Gastroesophageal sphincter (tissue), 3 donors: ENCODE data around the gene GPR63.

Experiments
- CTCF ChIP-seq, 4 experiments: fragments of 200-600 bp in 2 of 4; fragments of 450-650 bp in 2 of 4; sonication (generic) in 1 of 4; IDR thresholded peaks; one replicate each; pipeline ENCODE4 v1.5.1; 2017 to 2019; ENCODE audit warnings: antibody characterized with exemption in 4 of 4, mild to moderate bottlenecking in 2 of 4, moderate library complexity in 2 of 4
- POLR2A ChIP-seq, 2 donors: fragments of 450-650 bp; IDR thresholded peaks; one replicate each; pipeline ENCODE4 v1.6.1; 2017; ENCODE audit warnings: antibody characterized with exemption in 2 of 2, mild to moderate bottlenecking in 2 of 2, moderate library complexity in 1 of 2
- POLR2AphosphoS5 ChIP-seq: sonication (generic); formaldehyde crosslinking; IDR thresholded peaks from one replicate; pipeline ENCODE4 v1.6.1; 2017; ENCODE audit warnings: antibody characterized with exemption

DNA sequence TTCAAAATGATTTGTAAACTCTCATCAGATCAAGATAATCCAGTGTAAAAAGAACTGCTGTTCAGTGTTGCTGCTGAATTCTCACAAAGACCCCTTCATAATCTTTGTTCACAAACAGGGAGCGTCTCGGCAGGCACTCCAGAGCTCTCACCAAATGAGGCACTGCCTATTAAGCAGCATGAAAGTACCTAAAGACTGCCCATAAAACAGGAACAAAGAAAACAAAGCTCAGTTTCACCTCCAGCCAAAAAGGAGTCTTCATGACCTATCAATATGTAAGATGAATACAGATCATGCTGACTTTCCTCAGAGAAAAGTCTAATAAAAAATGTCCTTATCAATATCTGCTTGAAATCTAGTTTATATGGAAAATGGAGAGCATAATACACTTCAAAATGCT, 41.8 kb downstream of the GPR63 start:
- TF ChIP-seq POLR2A (IDR thresholded peaks at IDR 0.05): no peak
- no peak for TF ChIP-seq CTCF (IDR thresholded peaks at IDR 0.05)
- no peak for TF ChIP-seq POLR2AphosphoS5
